Measurements from ENCODE around the gene VWA5B2. TPM values are rescaled to one million over a fixed set of nuclear protein-coding genes. Genes with fewer than 3 reads are reported as not detected.
A peak's percentile ranks its signal among the peaks of the same experiment; 100 is the strongest.

The VWA5B2 gene
- total and polyA plus RNA-seq, 2 of the 13 experiments (the other 11 are each of a cell fraction or from before 2014, with no cell fraction given), result 0.03 to 0.04 TPM

DNA sequence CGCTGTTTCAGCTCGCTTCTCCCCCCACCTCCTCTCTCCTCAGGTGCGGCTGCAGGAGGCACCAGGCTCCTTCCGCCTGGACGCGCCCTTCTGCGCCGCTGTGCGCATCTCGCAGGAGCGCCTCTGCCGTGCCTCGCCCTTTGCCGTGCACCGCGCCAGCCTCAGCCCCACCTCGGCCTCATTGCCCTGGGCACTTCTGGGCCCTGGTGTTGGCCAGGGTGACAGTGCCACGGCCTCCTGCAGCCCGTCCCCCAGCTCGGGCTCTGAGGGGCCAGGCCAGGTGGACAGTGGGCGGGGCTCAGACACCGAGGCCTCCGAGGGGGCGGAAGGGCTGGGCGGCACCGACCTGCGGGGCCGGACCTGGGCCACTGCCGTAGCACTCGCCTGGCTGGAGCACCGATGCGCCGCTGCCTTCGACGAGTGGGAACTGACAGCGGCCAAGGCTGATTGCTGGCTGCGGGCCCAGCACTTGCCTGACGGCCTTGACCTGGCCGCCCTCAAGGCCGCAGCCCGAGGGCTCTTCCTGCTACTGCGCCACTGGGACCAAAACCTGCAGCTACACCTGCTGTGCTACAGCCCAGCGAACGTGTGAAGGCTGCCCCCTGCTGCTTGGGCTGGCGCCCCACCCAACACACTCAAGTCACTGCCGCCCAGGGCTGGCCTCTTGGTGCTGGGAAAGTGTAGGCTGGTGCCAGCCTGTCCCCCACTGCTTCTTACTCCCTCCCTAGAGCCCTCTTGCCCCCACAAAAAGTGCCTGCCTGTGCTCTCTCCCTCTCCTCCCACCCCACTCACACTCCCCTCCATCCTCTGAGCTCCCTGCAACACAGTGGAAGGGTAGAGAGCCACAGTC lies 12.3 kb downstream of the VWA5B2 start (continued):
- TF ChIP-seq RAD21 (CRISPR knock-in tag; IDR thresholded peaks at IDR 0.05), result peak; percentile 99
- TF ChIP-seq ZBTB42 (CRISPR knock-in tag; IDR thresholded peaks at IDR 0.05), result peak; percentile 85; the same call in 1 of the 2 replicates
- TF ChIP-seq CC2D1A (CRISPR knock-in tag; IDR thresholded peaks at IDR 0.05), result no peak
- peak; percentile 54; the same call in 1 of the 2 replicates for TF ChIP-seq CEBPG (CRISPR knock-in tag; IDR thresholded peaks at IDR 0.05)
- TF ChIP-seq ZNF230 (CRISPR knock-in tag; IDR thresholded peaks at IDR 0.05), result peak; percentile 82; the same call in 1 of the 2 replicates
- no peak for TF ChIP-seq ZNF354B (CRISPR knock-in tag; IDR thresholded peaks at IDR 0.05)
- TF ChIP-seq CREM (IDR thresholded peaks at IDR 0.05), result no peak
- no peak for TF ChIP-seq CREM (CRISPR knock-in tag; IDR thresholded peaks at IDR 0.05)
- TF ChIP-seq ZNF30 (CRISPR knock-in tag; IDR thresholded peaks at IDR 0.05), result no peak
- TF ChIP-seq ZNF773 (CRISPR knock-in tag; IDR thresholded peaks at IDR 0.05; ENCODE audit: borderline replicate concordance), result 0 out of 2 replicates have a peak, but pooled peaks have one; percentile 79
- TF ChIP-seq ZEB1 (IDR thresholded peaks at IDR 0.05; ENCODE audit: insufficient replicate concordance, low read depth), result peak; percentile 54
- no peak for TF ChIP-seq ZNF205 (CRISPR knock-in tag; IDR thresholded peaks at IDR 0.05)
- TF ChIP-seq, protein P1, sequence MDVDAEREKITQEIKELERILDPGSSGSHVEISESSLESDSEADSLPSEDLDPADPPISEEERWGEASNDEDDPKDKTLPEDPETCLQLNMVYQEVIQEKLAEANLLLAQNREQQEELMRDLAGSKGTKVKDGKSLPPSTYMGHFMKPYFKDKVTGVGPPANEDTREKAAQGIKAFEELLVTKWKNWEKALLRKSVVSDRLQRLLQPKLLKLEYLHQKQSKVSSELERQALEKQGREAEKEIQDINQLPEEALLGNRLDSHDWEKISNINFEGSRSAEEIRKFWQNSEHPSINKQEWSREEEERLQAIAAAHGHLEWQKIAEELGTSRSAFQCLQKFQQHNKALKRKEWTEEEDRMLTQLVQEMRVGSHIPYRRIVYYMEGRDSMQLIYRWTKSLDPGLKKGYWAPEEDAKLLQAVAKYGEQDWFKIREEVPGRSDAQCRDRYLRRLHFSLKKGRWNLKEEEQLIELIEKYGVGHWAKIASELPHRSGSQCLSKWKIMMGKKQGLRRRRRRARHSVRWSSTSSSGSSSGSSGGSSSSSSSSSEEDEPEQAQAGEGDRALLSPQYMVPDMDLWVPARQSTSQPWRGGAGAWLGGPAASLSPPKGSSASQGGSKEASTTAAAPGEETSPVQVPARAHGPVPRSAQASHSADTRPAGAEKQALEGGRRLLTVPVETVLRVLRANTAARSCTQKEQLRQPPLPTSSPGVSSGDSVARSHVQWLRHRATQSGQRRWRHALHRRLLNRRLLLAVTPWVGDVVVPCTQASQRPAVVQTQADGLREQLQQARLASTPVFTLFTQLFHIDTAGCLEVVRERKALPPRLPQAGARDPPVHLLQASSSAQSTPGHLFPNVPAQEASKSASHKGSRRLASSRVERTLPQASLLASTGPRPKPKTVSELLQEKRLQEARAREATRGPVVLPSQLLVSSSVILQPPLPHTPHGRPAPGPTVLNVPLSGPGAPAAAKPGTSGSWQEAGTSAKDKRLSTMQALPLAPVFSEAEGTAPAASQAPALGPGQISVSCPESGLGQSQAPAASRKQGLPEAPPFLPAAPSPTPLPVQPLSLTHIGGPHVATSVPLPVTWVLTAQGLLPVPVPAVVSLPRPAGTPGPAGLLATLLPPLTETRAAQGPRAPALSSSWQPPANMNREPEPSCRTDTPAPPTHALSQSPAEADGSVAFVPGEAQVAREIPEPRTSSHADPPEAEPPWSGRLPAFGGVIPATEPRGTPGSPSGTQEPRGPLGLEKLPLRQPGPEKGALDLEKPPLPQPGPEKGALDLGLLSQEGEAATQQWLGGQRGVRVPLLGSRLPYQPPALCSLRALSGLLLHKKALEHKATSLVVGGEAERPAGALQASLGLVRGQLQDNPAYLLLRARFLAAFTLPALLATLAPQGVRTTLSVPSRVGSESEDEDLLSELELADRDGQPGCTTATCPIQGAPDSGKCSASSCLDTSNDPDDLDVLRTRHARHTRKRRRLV (CRISPR knock-in tag; IDR thresholded peaks at IDR 0.05), result no peak
- TF ChIP-seq, protein P2, sequence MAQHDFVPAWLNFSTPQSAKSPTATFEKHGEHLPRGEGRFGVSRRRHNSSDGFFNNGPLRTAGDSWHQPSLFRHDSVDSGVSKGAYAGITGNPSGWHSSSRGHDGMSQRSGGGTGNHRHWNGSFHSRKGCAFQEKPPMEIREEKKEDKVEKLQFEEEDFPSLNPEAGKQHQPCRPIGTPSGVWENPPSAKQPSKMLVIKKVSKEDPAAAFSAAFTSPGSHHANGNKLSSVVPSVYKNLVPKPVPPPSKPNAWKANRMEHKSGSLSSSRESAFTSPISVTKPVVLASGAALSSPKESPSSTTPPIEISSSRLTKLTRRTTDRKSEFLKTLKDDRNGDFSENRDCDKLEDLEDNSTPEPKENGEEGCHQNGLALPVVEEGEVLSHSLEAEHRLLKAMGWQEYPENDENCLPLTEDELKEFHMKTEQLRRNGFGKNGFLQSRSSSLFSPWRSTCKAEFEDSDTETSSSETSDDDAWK (CRISPR knock-in tag; IDR thresholded peaks at IDR 0.05), result no peak
- 0 out of 2 replicates have a peak, but pooled peaks have one; percentile 78 for TF ChIP-seq ZSCAN20 (CRISPR knock-in tag; IDR thresholded peaks at IDR 0.05; ENCODE audit: borderline replicate concordance)
- peak; percentile 88 for TF ChIP-seq NKX3-1 (CRISPR knock-in tag; IDR thresholded peaks at IDR 0.05)
- peak; percentile 85 for TF ChIP-seq HNF4A (CRISPR knock-in tag; IDR thresholded peaks at IDR 0.05)
- peak; percentile 27; the same call in 1 of the 2 replicates for TF ChIP-seq FOXM1 (CRISPR knock-in tag; IDR thresholded peaks at IDR 0.05)
- 0 out of 2 replicates have a peak, but pooled peaks have one; percentile 47 for TF ChIP-seq ZNF44 (CRISPR knock-in tag; IDR thresholded peaks at IDR 0.05)
- TF ChIP-seq ZNF670 (CRISPR knock-in tag; IDR thresholded peaks at IDR 0.05; ENCODE audit: borderline replicate concordance), result peak; percentile 73; the same call in 1 of the 2 replicates
- peak; percentile 89 for TF ChIP-seq ZNF263 (CRISPR knock-in tag; IDR thresholded peaks at IDR 0.05)
- no peak for TF ChIP-seq NONO (IDR thresholded peaks at IDR 0.05)
- peak; percentile 98 for TF ChIP-seq NONO (CRISPR knock-in tag; conservative IDR thresholded peaks at IDR 0.05)
- peak; percentile 72; the same call in 1 of the 2 replicates for TF ChIP-seq ZBTB3 (CRISPR knock-in tag; IDR thresholded peaks at IDR 0.05; ENCODE audit: borderline replicate concordance, low read depth)
- no peak for TF ChIP-seq ZNF790 (CRISPR knock-in tag; IDR thresholded peaks at IDR 0.05; ENCODE audit: borderline replicate concordance)
- peak; percentile 99 for TF ChIP-seq ZNF788 (CRISPR knock-in tag; IDR thresholded peaks at IDR 0.05; ENCODE audit: borderline replicate concordance)

Measured in HepG2 (cell line).